T-helper 1 cell treated with Interleukin-12 subunit alpha and Interleukin-12 subunit beta and Interleukin-4 antibody, amounts not matched to agents 30 ng/mL and 1 ng/mL, for 36 hours (primary cell): ENCODE data around the gene PPFIA1. TPM values are rescaled to one million over a fixed set of nuclear protein-coding genes. Genes with fewer than 3 reads are reported as not detected.

ENCODE experiments used
- intact Hi-C: fragments of 100-400 bp; cut with micrococcal nuclease; formaldehyde crosslinking; loops from one replicate; pipeline ENCODE4 v1.15.1; 2024
- total RNA-seq: library from RNA; stranded (reverse); gene quantifications from 2 replicates; pipeline ENCODE4 v1.2.3, GENCODE V29; 2022

Gene PPFIA1
- total RNA-seq, 1 donor from 2014 or later = 42.1 TPM

GRCh38 chr11:70429724-70430521 lies 159.4 kb downstream of the PPFIA1 start:
- intact Hi-C loops = no loop called here

GRCh38 chr11:70430671-70431574 lies 160.4 kb downstream of the PPFIA1 start:
- intact Hi-C loops = no loop called here

DNA sequence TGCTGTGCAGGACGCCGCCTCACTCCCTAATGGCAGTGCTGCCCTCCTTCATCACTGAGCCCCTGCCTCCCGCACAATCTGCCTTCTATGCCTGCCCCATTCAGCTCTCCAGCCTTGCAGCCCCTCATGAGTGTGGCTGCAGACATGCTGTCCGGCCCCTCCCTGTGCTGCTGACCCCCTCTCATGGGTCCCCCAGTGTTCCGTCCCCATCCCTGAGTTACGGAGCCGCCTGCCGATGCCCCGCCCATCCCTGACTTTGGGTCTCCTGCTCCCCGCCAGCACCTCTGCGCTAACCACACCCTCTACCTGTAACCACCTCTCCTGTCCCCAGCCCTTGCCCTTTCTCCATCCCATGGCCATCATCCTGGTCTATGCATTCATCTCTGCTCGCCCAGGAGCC lies 161.1 kb downstream of the PPFIA1 start:
- intact Hi-C loops = no loop called here

GRCh38 chr11:70432065-70432464 lies 161.6 kb downstream of the PPFIA1 start:
- intact Hi-C loops = no loop called here

GRCh38 chr11:70432580-70432979 lies 162.1 kb downstream of the PPFIA1 start:
- intact Hi-C loops = no loop called here

DNA sequence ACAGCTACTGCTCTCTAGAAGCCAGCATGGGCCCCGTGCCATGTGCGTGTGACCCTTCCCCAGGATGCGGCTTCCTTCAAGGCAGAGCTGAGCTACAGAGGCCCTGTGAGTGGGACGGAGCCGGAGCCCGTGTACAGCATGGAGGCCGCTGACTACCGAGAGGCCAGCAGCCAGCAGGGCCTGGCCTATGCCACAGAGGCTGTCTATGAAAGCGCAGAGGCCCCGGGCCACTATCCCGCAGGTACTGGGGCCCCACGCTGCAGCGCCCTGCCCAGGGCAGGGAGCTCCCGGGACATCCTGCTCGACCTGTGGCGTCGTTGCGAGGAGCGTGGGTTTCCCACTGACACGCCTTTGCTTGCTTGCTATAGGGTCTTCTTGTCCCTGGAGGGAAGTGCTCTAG lies 162.5 kb downstream of the PPFIA1 start:
- intact Hi-C loops = no loop called here

GRCh38 chr11:70433526-70433925 lies 163.0 kb downstream of the PPFIA1 start:
- intact Hi-C loops = no loop called here

Other genes starting within 250 kb of the PPFIA1 start
- not detected in 2 replicates for gene ANO1, start 192.4 kb upstream of the PPFIA1 start, total RNA-seq
- 42.1 and 47.8 TPM in 2 replicates for gene FADD, start 67.4 kb upstream of the PPFIA1 start, total RNA-seq
- gene CTTN, start 127.8 kb downstream of the PPFIA1 start, total RNA-seq = 2.2 and 3.1 TPM in 2 replicates